ENCODE measurements around the gene DNAH2.

Gene DNAH2

DNA sequence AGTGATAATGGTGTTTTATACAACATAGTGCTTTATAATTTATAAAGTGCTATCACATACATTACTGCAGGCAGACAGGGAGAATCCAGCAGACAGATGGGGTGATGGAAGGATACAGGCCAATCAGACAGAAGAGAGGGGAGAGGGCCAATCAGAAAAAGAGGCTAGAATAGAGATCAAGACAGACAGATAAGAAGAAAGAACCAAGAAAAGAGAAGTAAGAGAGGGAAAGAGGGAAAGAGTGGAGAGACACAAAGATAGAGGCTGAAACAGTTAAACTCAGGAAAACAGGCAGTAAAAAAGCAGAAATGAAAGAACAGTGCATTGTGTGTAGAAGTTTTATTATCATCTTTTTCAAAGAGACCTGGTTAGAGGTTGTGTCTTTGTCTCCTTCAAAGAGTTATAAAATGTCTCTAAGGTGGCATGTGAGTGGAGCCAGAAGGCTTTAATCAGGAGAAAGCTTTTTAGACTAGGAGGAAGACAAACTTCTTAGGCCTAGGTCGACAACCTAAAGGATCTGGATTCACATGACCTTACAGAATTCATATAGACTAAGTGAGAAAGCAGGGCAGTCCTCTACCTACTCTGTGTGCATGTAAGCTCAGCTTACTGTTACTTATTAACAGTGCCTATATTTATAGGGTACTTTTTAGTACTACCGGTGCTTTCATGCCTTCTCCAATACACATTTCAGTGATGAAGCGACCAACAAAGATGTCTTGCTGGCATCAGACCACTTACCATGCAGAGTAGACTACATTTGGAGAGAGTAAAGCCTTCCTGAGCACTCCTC, 162.7 kb downstream of the DNAH2 start:
- H3K4me3 ChIP-seq (ENCODE audit: low read depth in 1 of 2, low read length in 2 of 2) = no peak overlapping the region
- H3K27ac ChIP-seq (ENCODE audit: low read depth, low read length) = no peak overlapping the region
- H3K36me3 ChIP-seq (ENCODE audit: insufficient read depth, low read length) = no peaks in the 10 kb centered on the region
- H3K9ac ChIP-seq (ENCODE audit: low read length) = no peak overlapping the region
- no peaks in the 10 kb centered on the region for H3K27me3 ChIP-seq (ENCODE audit: control insufficient read depth in 1 of 2, insufficient read depth in 2 of 2, low read length in 2 of 2)
- H3K4me1 ChIP-seq (ENCODE audit: insufficient read depth, low read length) = peaks cover 12% of the 10 kb centered on the region
- H3K9me3 ChIP-seq (ENCODE audit: low read length) = no peaks in the 10 kb centered on the region

DNA sequence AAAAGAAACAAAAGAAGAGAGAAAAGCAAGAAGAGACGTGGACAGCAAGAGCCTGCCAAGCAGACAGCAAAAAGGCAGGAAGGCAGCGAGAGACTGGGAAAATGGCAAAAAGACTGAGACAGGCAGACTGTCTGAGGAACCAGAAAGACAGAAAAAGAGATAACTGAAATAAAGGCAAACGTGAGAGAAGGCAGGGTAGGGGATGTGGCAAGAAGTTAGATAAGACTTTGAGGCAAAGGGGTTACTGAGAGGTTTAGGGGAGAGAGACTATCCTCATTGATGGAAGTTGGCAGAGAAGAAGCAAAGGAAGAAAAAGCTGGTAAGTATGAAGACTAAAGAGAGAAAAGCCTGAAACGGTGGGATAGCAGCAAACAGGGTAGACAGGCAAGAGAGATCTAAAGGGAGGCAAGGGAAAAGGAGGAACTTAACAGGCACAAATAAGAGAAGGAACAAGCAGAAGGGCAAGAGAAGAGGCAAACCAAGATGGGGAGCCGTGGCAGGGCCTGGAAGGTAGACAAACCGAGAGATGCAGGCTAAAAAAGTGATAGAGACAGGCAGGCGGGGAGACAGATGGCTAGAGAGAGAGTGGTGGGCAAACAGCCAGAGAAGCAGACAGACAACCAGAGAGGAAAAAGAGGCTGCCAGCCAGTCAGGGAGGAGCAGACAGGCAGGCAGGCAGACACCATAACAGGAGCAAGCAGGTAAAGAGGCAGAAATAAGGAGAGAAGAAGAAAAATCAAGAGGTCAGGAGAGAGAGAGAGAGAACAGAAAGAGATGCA, 163.9 kb downstream of the DNAH2 start:
- no peak overlapping the region for H3K9ac ChIP-seq (ENCODE audit: low read length)
- no peak overlapping the region for H3K27ac ChIP-seq (ENCODE audit: low read depth, low read length)

DNA sequence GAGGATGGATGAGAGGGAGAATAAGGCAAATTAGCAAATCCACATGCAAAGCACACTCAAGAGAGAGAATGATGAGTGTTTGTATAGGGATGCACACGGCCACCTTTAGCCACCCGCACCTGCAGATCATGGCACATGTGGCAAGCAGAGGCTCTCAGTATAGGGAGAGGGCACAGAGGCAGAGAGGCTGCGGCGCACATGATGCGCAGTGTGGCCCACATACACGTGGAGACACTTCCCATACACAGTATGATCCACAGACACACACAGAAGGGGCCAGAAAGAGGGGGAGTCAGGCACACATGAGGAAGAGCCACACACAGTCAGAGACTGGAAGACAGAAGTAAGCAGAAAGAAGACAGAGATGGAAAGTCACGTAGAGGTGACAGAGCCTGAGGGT, 164.5 kb downstream of the DNAH2 start:
- H3K36me3 ChIP-seq (ENCODE audit: insufficient read depth, low read length) = no peaks in the 10 kb centered on the region
- peaks cover 20% of the 10 kb centered on the region for H3K4me1 ChIP-seq (ENCODE audit: insufficient read depth, low read length)
- no peak overlapping the region for H3K27ac ChIP-seq (ENCODE audit: low read depth, low read length)
- H3K4me3 ChIP-seq (ENCODE audit: low read depth in 1 of 2, low read length in 2 of 2) = no peak overlapping the region
- no peaks in the 10 kb centered on the region for H3K27me3 ChIP-seq (ENCODE audit: control insufficient read depth in 1 of 2, insufficient read depth in 2 of 2, low read length in 2 of 2)
- no peaks in the 10 kb centered on the region for H3K9me3 ChIP-seq (ENCODE audit: low read length)
- H3K9ac ChIP-seq (ENCODE audit: low read length) = no peak overlapping the region

More for the DNA sequence above, 163.9 kb downstream of the DNAH2 start:
- no peaks in the 10 kb centered on the region for H3K27me3 ChIP-seq (ENCODE audit: control insufficient read depth in 1 of 2, insufficient read depth in 2 of 2, low read length in 2 of 2)
- H3K4me3 ChIP-seq (ENCODE audit: low read depth in 1 of 2, low read length in 2 of 2) = no peak overlapping the region
- no peaks in the 10 kb centered on the region for H3K9me3 ChIP-seq (ENCODE audit: low read length)
- H3K36me3 ChIP-seq (ENCODE audit: insufficient read depth, low read length) = no peaks in the 10 kb centered on the region
- peaks cover 14% of the 10 kb centered on the region for H3K4me1 ChIP-seq (ENCODE audit: insufficient read depth, low read length)

- Histone ChIP-seq H3K4me3 (ENCODE audit: low read depth in 1 of 2, low read length in 2 of 2) (no peak overlapping the region), H3K36me3 (ENCODE audit: insufficient read depth, low read length) (no peaks in the 10 kb centered on the region), H3K9me3 (ENCODE audit: low read length) (no peaks in the 10 kb centered on the region), H3K4me1 (ENCODE audit: insufficient read depth, low read length) (peaks cover 24% of the 10 kb centered on the region), H3K27me3 (ENCODE audit: control insufficient read depth in 1 of 2, insufficient read depth in 2 of 2, low read length in 2 of 2) (no peaks in the 10 kb centered on the region), H3K9ac (ENCODE audit: low read length) (no peak overlapping the region), H3K27ac (ENCODE audit: low read depth, low read length) (no peak overlapping the region)
Observed at GRCh38 chr17:7882629-7883028, 165.1 kb downstream of the DNAH2 start.
